ENCODE data around the gene PRR11.
A peak's percentile ranks its signal among the peaks of the same experiment; 100 is the strongest.
"Not testable (repeated sequence)": the region's sequence is repeated elsewhere in the genome, so short reads cannot be mapped to it uniquely, and the experiment has no call there.

Gene PRR11

GRCh38 chr17:59220328-59221158, 65.0 kb downstream of the PRR11 start, which contains the start of gene GDPD1:
TSS of gene GDPD1 (plus strand) at chr17:59220511. CDS start at chr17:59220610, 99 bp downstream.
- peak; percentile 95 to 97 (median 96) for DNase-seq

GRCh38 chr17:59221159-59221847, 65.8 kb downstream of the PRR11 start:
- DNase-seq, result no peak

- DNase-seq, result no peak
Measured at GRCh38 chr17:59223813-59224212, 68.3 kb downstream of the PRR11 start.

GRCh38 chr17:59228588-59228987, 73.0 kb downstream of the PRR11 start:
- DNase-seq, result not testable (repeated sequence)

GRCh38 chr17:59230764-59231163, 75.2 kb downstream of the PRR11 start:
- DNase-seq, result no peak

- DNase-seq, result no peak
Measured at GRCh38 chr17:59234631-59235030, 79.1 kb downstream of the PRR11 start.

GRCh38 chr17:59238906-59239305, 83.4 kb downstream of the PRR11 start:
- DNase-seq, result no peak

- no peak for DNase-seq
Measured at GRCh38 chr17:59244081-59244480, 88.5 kb downstream of the PRR11 start.

Data from T-helper 2 cell (primary cell).